GM21515 (cell line): ENCODE data around the gene TROAP.

Experiments
- ATAC-seq: cut with Tn5 transposase; IDR thresholded peaks from one replicate; pipeline ENCODE4 v1.9.1; 2021; ENCODE audit not compliant: unreplicated experiment

TROAP gene

DNA sequence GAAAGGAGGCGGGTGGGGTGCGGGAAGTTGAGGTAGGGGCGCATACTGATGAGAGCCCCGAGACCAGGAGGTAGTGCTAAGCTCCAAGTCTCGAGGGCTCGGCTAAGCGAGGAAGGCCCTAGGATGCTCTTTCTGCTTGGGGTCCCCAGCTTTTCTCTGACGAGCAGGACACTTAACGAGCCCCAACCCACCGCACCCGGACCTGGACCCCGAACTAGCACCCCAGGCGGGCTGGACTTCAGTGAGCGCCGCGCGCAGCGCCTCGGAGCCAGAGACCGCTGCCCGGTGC lies 18.7 kb downstream of the TROAP start:
- no peak for ATAC-seq

DNA sequence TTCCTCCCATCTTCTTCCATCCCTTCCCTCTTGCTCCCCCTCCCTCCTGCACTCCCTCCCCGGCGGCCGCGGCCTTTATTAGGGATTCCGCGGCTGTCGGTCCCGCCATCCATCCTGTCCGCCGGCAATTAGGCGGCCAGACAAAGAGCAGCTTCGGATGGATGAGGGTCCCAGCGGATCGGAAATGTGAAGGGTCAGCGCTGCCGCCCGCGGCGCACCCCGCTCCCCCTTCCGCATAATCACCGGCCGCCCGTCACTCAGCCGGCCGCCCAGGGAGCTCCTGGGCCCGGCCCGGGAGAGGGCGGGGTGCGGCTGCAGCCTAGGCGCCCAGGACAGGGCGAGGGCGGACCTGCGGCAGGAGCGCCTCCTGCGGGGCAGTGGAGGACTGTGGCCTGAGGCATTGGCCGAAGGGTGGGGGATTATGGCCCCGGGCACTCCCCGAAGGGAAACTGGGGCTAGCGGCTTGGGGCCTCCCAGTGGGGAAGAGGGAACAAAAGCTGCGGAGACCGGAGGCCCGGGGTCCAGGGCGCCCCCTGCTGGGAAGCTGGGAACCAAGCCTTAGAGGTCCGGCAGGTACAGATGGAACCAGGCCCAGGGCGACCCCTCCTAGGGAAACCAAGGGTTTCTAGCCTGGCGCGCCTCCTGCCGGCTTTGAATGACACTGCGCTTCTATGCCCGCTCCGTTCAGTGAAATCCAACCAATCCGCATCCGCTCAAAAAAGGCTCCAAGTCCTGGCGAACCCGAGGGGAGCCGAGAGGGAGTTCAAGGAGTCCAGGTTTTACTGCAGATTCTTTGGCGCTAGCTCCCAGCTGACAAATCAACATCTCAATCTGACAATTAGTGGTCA lies 19.2 kb downstream of the TROAP start:
- peak; percentile 63 for ATAC-seq

DNA sequence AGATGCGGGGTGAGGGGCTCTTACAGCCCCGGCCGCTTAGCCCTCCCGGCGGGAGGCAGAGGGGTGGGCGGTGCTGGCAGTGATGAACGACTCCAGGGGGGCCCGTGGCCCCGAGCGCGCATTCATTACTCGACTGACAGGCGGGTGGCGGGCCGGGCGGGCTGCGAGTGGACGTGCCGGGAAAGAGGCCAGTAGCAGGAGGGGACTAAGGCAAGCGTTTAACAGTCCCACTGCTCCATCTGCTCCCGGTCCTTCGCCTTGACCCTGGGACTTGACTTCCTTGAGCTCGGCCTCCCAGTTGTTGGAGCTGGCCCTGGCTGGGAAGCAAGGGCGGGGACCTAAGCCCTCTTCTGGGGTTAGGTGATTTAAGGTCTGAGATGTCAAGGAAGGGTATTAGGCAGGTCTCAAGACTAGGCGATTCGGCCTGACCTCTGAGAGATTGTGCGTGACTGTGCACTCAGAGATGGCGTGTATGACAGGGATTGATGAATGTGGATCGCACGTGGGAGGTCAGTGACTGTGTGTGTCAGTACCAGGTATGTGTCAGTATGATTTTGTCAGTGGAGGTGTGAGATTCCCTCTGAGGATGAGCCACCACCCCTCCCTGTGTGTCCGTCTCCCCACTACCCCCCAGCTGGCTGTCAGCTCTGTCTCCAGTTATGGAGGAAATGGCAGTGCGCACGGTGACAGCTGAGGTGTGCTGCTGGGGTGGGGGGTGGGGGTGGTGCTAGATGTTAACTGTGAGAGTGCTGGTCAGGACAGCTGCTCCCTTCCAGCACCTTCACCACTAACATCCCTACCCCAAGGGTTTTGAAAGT lies 20.1 kb downstream of the TROAP start:
- ATAC-seq = no peak

DNA sequence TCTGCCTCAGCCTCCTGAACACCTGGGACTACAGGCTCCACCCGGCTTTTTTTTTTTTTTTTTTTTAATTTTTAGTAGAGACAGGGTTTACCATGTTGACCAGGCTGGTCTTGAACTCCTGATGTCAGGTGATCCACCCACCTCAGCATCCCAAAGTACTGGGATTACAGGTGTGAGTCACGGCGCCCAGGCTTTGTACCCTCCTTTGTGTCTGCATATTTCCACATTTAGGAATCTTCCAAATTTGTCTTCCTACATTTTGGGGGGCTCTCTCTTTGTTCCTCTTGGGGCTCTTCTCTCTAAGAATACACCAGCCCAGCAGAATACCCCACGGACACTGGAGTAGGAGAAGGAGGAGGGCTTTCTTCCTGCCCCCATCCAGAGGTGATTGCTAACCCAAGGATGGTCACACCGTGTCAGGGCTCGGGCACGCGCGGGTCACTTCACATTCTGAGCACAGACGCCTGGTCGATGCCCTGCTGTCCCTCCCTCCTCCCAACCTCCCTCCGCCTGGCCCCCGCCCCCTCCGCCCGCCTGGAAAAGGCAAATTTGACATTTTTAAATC lies 21.5 kb downstream of the TROAP start:
- no peak for ATAC-seq

DNA sequence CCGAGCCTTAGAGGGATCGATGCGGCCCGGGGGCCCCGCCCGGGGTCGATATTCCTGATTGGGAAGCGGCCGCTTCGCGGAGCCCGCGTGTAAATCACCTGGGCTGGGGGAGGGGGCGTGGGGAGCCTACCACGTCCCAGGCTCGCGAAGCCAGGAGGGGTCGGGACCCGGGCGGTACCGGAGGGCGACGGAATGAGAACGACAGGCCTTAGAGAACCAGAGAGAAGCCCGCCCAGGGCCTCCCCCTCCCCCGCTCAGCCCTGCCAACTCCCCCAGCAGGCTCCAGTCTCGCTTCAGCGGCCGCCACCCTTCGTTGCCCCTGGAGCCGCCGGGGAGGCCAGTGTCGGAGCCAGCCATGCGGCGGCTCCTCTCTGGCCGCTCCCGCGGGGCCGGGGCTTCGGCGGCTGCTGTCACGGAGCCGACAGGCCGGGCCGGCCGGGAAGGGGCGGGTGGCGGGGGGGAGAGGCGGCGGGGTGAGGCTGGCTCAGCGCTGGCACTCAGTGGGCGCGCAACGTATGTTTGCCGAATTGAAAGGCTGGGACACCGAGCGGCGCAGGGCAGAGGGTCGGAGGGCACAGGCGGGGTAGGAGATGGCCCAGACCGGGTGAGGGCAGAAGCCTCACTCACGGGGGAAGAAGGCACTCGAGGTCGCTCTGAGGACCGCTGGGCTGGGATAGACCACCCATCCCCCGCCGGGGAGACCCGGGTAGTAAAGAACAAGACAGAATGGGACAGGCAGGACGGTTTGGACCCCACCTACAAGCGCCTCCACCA lies 22.2 kb downstream of the TROAP start:
- ATAC-seq = no peak

DNA sequence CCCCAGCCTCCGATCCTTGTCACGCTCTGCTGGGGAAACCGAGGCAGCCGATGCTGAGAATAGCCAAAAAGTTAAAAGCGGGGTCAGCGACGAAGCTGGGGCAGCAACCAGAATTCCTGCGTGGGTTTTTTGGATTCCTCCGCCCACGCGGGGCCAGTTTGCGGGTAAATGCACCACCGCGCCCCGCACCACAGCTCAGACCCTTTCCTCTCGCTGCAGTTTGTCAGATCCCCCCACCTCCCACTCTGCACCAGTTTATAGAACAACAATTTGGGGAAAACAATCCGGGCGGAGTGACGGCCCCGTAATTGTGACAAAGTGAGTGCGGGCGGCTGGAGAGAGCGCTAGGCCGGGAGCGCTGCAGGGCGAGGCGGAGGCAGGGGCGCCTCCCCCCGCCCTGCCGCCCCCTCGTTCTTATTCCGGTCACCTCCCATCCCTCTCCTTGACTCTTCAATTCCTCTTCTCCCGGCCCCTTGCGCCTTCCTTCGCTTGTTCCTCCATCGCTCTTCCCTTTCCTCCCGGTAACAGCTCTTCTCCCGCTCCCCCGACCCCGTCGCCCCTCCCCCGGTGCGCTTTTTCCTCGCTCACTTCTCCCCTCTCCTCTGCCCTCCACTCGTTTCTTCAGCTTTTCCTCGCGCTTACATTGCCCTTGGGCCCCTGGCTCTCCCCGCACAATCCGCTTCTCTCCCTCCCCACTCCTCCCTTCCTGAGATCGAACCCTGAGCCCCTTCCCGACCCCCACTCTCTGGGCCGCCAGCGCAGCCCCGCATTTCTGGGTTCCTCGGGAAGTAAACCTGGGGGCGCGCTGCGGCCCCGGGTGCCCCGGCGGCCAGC lies 23.0 kb downstream of the TROAP start:
- ATAC-seq = no peak

DNA sequence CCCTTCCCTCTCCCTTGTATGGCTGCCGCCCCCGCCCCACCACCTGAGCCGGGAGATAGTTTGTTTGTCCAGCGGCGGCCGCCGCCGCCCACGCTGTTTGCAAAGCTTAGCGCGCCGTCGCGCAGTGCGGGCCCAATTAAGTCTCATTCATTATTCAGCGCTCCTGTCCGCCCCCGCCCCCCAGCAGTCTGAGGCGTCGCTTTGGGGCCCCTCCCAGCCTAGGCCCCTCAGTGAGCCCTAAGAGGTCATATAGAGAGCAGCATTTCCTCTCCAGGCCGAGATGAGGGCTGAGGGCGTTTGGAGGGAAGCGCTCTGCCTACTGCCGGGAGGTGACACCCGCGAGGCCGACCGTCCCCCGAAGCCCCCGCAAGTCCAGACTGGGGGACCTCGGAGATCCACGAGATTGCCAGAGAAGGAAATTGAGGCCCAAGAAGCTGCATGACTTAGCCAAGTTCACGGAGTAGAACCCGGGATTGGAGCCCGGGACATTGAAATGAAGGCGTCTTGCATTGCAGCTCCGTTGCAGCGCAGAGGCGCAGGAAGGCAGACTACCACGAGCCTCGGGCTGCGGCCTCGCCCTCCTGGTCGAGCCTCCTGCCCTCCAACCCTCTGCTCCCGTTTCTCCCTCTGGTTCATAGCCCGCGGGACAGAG lies 23.7 kb downstream of the TROAP start, which contains the start of gene DNAJC22:
TSS of gene DNAJC22 (plus strand) at position 230 of the 652 bp plus-strand sequence. CDS start 1,985 bp downstream, outside the sequence.
- ATAC-seq = no peak

DNA sequence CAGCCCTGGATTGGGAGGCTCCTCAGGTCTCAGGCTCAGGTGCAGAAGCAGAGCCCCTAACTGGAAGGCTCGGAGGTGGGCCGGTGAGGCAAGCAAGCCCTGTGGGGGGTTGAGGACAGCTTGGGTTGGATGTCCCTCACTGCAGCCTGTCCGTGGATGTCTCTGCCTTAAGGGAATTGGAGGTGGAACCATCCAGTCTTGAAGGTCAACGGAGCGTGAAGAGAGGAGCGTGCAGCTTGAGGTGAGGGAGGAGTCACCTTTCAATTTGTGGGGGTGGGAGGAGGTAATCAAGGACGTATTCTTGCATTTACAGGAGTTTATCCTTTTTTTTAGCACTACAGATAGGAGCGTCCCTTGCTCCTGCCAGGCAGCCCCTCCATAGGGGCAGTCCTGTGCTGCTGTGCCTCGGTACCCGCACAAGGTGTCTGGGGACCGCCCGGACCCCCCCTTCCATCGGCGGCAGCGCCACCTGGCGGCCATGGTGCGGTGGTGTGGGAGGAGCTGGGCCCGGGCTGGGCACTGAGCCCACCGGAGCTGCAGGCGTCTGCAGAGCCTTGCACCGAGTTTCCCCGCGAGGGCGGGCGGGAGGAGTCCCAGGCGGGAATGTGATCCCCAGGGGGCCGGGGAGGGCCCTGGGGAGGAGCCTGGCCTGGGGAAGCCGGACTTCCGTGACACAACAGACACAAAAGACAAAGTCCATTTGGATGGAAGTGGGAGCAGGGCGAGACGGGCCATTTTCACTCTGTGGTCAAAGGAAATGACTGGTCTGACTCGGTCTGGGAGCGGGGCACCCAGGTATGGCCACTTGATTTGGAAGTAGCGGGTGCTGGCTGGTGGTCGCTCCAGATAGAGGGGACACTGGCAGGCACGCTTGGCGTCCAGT lies 24.5 kb downstream of the TROAP start:
- ATAC-seq = peak; percentile 61

DNA sequence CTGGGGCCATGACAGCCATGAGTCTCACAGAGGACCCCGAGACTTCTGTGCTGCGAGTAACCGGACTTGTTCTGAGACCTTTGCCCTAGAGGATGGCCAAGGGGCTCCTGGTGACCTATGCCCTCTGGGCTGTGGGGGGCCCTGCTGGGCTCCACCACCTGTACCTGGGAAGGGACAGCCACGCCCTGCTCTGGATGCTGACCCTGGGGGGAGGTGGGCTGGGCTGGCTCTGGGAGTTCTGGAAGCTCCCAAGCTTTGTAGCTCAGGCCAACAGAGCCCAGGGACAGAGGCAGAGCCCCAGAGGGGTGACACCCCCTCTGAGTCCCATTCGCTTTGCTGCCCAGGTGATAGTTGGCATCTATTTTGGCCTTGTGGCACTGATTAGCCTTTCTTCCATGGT lies 25.7 kb downstream of the TROAP start:
- no peak for ATAC-seq

DNA sequence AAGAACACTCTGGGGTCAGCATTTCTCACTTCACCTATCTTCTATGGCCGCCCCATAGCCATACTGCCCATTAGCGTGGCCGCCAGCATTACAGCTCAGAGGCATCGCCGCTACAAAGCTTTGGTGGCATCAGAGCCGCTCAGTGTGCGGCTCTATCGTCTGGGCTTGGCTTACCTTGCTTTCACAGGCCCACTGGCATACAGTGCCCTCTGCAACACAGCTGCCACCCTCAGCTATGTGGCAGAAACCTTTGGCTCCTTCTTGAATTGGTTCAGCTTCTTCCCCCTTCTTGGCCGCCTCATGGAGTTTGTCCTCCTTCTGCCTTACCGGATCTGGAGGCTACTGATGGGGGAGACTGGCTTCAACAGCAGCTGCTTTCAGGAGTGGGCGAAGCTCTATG lies 26.2 kb downstream of the TROAP start:
- ATAC-seq = no peak

DNA sequence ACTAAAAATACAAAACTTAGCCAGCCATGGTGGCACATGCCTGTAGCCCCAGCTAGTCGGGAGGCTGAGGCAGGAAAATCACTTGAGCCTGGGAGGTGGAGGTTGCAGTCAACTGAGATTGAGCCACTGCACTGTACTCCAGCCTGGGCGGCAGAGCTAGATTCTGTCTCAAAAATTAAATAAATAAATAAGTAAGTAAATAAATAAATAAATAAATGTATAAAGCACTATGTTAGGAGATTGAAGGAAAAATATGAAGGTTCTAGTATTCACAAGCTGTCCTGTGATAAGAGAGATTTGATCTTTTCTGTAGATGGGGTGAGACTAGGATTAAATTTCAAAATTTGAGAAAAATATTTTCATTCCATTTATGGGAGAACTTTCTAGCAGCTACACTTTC lies 29.3 kb downstream of the TROAP start:
- ATAC-seq = no peak

DNA sequence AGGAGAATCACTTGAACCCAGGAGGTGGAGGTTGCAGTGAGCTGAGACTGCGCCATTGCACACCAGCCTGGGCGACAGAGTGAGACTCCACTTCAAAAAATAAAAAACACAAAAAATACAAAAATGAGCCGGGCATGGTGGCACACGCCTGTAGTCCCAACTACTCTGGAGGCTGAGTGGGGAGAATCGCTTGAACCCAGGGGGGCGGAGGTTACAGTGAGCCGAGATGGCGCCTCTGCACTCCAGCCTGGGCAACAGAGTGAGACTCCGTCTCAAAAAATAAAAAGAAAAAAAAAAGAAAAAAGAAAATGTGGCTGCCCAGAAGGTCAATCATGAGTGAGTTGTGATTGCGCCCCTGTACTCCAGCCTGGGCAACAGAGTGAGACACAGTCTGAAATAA lies 32.9 kb downstream of the TROAP start:
- no peak for ATAC-seq

DNA sequence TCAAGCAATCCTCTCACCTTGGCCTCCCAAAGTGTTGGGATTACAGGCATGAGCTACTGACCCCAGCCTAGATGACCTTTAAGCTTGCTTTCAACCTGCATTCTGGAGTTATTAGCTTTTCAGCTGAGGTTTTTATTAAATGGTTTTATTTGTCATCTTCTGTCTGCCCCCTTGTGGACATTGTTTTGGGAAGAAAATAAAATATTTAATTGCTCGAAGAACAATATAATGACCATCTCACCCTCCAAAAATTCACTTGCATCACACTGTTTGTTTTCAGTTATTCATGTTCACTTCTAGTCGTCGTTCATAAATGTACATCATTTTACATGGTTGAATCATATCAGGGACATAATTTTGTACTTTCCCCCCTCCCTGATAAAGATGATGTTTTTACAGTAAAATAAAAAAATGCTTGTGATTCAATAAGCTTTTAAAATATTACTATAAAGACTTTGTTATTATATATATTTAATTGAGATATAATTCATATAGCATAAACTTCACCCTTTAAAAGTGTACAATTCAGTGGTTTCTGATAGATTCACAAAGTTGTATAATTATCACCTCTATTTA lies 34.1 kb downstream of the TROAP start:
- no peak for ATAC-seq

DNA sequence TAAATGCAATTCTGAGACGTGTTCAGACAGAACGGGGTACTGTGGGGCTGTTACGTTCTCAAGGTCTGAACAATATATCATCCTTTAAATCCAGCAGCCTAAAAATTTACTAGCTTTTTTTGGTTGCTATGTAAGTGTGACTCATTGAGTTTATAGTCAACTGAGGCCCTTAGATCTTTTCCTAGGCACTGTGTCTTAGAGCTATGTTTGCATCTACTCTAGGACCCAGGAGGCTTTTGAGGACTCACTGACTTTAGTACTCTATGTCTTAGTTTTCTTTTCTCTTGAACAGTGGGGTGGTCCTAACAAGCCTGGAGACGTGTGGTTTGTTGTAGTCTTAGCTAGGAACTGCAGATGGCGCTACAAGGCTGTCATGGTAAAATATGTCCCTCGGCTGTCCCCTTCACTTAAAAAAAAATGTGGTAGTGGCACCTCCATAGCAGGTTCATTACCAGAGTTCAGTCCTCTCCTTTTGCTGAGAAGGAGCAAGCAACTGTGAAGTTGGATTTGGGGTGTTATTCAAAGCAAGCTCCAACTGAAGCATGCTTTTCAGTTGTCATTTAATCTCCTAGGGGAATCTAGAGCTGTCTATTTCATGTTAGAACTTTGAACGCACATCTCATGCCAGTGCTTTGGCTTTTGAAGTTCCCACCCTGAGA lies 35.6 kb downstream of the TROAP start:
- no peak for ATAC-seq

DNA sequence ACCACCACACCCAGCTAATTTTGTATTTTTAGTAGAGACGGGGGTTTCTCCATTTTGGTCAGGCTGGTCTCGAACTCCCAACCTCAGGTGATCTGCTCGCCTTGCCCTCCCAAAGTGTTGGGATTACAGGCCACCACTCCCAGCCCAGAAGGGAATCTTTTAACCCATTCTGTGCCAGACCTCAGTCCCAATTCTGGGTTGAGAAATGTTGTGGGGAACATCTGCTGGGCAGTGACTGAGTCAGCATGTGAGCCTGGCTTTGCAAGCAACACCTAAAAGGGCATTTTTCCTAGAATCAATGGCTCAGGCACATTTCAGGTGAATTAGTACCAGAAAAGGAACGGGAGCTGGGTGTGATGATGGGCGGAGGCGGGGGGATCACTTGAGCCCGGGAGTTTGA lies 36.6 kb downstream of the TROAP start:
- no peak for ATAC-seq

DNA sequence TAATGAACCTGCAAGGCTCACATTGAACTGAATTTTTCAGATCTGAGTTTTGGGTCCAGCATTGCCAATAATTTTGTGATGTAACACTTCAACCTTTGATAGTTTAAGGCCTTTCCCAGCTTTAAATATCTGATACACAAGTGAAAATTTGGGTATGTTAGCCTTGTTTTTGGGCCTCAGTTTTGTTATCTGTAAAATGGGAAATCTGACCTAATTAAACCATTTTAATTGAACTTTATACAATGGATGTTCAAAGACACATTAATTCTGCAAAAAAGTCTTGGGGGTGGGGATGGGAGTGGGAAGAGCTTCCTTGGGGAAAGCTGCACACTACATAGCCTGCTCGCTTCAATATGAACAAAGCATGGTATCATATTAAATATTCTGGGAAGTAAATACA lies 39.0 kb downstream of the TROAP start:
- ATAC-seq = no peak

DNA sequence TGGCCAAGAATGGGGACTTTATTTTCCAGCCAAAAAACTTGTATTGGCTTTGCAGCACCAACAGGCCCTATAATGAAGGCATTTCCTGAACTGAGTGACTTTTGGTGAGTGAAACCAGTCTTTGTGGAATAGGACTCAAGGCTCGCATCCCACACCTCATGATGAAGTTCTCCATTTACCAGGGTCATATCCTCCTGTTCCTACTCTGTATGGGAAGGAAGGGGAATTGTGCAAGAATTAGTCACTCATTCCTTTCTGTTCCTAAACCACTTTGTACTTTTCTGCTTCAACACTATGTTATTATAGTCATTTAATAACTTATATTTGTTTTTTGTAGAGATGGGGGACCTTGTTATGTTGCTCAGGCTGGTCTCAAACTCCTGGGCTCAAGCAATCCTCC lies 41.9 kb downstream of the TROAP start:
- ATAC-seq = no peak

DNA sequence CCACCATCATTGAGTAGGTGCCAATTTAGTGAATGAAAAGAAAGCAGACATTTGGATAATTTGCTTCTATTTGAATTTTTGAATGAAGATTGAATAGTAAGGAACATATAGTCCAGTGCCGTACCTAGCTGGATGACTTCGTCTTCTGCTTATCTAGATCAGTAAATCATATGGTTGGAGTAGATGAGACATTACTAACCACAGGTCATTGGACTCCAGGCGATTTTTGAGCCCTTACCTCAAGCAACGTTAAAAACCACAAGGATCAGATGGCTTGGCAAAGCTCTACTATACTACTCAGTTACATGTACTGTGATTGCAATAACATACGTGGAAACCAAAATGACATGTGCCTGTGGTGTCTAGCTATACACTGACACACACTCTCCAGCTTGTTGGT lies 42.5 kb downstream of the TROAP start:
- ATAC-seq = no peak
